Measurements from ENCODE around the gene GNB1L.

- TF ChIP-seq EZH2 (IDR thresholded peaks at IDR 0.05; ENCODE audit: low read depth), result no peak
- no peak for TF ChIP-seq CTCF (conservative IDR thresholded peaks at IDR 0.05)
These were observed 30.3 kb downstream of the GNB1L start for GRCh38 chr22:19824212-19824925.
